ENCODE measurements around the gene EFR3B.

The EFR3B gene

DNA sequence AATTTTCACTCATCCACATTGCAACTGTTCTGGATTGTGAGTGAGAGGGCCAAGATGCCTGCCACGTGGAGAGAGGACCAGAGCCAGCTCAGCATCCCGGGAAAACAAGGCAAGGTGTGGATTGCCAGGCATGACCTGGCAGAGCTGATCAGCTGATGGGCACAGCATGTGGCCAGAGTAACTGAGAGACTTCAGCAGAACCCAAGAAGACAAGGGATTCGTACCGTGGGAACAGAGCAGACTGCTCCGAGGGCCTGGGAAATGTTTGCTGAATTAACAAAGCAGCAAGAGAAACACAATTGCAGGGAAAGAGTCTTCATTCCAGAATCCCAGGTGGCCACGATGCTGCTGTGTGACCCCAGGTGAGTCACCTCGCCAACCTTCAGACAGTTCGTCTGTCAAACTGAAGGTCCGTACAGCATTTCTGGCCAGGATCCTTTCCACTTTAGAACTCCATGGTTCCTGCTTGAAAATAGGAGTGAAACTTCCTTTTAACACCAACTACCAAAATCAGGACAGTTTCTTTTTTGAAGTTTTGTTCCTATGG is 152.8 kb downstream of the EFR3B start:
- TF ChIP-seq, protein P1, sequence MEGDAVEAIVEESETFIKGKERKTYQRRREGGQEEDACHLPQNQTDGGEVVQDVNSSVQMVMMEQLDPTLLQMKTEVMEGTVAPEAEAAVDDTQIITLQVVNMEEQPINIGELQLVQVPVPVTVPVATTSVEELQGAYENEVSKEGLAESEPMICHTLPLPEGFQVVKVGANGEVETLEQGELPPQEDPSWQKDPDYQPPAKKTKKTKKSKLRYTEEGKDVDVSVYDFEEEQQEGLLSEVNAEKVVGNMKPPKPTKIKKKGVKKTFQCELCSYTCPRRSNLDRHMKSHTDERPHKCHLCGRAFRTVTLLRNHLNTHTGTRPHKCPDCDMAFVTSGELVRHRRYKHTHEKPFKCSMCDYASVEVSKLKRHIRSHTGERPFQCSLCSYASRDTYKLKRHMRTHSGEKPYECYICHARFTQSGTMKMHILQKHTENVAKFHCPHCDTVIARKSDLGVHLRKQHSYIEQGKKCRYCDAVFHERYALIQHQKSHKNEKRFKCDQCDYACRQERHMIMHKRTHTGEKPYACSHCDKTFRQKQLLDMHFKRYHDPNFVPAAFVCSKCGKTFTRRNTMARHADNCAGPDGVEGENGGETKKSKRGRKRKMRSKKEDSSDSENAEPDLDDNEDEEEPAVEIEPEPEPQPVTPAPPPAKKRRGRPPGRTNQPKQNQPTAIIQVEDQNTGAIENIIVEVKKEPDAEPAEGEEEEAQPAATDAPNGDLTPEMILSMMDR (IDR thresholded peaks at IDR 0.05; ENCODE audit: low read depth, low read length, missing control alignments) = no peak
- in situ Hi-C loops (cut with HindIII; ENCODE audit: low sequenced_read_pairs) = no loop called here
- H3K4me3 ChIP-seq (ENCODE audit: low read depth, low read length) = no peak overlapping the region
- no peak for DNase-seq (ENCODE audit: low read depth)

DNA sequence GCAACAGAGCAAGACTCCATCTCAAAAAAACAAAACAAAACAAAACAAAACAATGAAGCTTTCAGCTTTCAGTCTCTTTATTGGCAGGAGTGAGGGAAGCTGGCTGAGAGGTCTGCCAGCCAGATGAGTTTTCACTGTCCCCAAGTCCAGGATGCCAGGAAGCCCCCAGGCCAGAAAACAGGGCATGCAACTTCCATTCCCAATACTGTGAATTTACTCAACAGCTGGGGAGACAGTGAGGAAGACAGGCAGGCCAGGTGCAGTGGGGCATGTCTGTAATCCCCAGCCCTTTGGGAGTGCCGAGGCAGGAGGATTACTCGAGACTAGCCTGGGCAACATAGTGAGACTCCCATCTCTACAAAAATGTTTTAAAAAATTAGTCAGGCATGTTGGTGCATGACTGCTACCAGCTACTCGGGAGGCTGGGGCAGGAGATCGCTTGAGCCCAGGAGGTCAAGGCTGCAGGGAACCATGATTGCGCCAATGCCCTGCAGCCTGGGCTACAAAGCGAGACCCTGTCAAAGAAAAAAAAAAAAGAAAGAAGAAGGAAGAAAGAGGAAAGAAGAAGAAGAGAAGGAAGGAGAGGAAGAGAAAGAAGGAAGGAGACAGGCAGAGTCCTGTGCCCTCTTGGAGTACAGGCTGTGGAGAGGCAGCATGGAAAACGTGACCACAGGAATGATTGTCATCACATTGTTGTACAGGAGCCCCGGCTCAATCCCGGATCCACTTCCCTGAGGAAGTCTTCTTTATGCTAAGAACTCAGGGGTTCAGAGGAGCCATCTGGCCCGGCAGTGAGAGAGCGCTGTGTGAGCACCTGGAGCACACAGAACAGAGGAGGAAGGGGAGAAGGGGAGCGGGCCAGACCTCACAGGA is 155.7 kb downstream of the EFR3B start:
- in situ Hi-C loops (cut with HindIII; ENCODE audit: low sequenced_read_pairs) = no loop called here
- TF ChIP-seq, protein P1 (IDR thresholded peaks at IDR 0.05; ENCODE audit: low read depth, low read length, missing control alignments) = no peak
- DNase-seq (ENCODE audit: low read depth) = no peak
- H3K4me3 ChIP-seq (ENCODE audit: low read depth, low read length) = no peak overlapping the region

DNA sequence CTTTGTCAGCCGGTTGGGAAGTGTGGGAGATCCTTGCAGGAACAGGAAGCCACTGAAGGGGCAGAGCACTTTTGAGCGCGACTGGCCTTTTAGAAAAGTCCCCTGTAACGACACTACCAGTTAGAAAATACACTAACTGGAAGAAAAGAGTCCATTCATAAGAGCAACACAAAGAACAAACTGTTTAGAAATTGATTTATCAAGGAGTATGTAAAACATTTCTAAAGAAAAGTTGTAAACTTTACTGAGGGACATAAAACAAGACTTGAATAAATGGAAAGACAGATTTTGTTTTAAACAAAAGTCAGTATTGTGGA is 156.3 kb downstream of the EFR3B start:
- TF ChIP-seq, protein P1 (IDR thresholded peaks at IDR 0.05; ENCODE audit: low read depth, low read length, missing control alignments) = no peak
- H3K4me3 ChIP-seq (ENCODE audit: low read depth, low read length) = no peak overlapping the region
- DNase-seq (ENCODE audit: low read depth) = no peak
- in situ Hi-C loops (cut with HindIII; ENCODE audit: low sequenced_read_pairs) = no loop called here

DNA sequence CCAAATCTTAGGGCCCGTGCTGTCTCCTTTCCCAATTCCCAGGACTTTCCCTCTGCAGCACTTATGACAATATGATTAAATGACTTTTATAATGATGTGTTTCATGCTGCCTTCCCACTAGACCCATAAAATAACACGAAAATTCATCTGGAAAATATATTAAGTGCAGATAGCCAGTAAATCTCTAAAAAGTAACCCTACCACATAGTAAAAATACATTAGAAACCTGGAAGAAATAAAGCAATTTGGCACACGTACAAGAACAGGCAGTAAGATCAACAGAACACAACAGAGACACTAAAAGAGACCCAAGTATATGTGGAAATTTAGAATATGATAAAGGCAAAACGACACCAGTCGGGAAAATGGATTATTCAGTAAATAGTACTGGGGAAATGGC is 156.7 kb downstream of the EFR3B start:
- TF ChIP-seq, protein P1 (IDR thresholded peaks at IDR 0.05; ENCODE audit: low read depth, low read length, missing control alignments) = no peak
- DNase-seq (ENCODE audit: low read depth) = no peak
- no peak overlapping the region for H3K4me3 ChIP-seq (ENCODE audit: low read depth, low read length)
- in situ Hi-C loops (cut with HindIII; ENCODE audit: low sequenced_read_pairs) = no loop called here

DNA sequence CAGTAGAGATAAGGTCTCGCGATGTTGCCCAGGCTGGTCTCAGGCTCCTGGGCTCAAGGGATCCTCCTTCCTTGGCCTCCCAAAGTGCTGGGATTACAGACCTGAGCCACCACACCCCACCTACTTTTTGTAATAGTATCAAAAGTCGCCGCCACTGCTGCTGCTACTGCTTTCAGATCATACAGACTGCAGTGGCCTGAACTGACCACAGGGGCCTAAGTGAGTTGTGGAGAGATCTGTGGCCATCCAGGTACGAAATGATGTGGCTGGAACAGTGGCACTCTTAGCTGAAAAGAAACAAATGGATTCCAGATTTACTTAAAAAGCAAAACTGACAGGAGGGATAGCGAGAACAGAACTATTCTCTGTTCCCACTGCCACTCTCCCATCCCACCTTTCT is 159.4 kb downstream of the EFR3B start:
- no peak for DNase-seq (ENCODE audit: low read depth)
- TF ChIP-seq, protein P1 (IDR thresholded peaks at IDR 0.05; ENCODE audit: low read depth, low read length, missing control alignments) = peak; percentile 45
- in situ Hi-C loops (cut with HindIII; ENCODE audit: low sequenced_read_pairs) = no loop called here
- no peak overlapping the region for H3K4me3 ChIP-seq (ENCODE audit: low read depth, low read length)

DNA sequence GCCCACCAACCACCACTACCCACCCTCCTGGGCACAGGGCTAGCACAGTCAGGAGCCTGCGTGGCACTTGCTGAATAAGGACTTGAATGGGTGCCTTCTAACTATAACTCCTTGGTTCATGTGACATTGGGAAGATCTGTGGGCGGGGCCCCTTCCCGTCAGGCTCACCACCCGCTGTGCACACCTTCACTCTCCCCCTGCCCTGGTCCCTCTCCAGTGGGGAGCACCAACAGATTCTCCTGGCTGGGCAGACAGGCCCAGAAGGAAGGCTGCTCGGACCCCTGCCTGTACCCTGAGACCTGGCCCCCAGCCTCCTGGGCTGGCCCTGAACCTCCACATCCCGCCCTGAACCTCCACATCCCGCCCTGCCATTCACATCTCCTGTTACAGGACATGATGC is 159.9 kb downstream of the EFR3B start:
- in situ Hi-C loops (cut with HindIII; ENCODE audit: low sequenced_read_pairs) = no loop called here
- DNase-seq (ENCODE audit: low read depth) = no peak
- H3K4me3 ChIP-seq (ENCODE audit: low read depth, low read length) = no peak overlapping the region
- TF ChIP-seq, protein P1 (IDR thresholded peaks at IDR 0.05; ENCODE audit: low read depth, low read length, missing control alignments) = no peak
